Activated CD4-positive, CD25-positive, alpha-beta regulatory T cell treated with anti-CD3 and anti-CD28 coated beads, Interleukin-2, amount 50 U/mL, for 16 hours (primary cell): Measurements from ENCODE around the gene TOX3.

Source experiments
- DNase-seq: peaks from one replicate; pipeline ENCODE4 v3.0.0-alpha.2; 2020; ENCODE audit warnings: low read depth, low spot score

TOX3 gene

GRCh38 chr16:52537516-52537915, 9.4 kb downstream of the TOX3 start:
- DNase-seq, result no peak

GRCh38 chr16:52535076-52535475, 11.9 kb downstream of the TOX3 start:
- DNase-seq, result no peak

- no peak for DNase-seq
Measured at GRCh38 chr16:52533296-52533695, 13.6 kb downstream of the TOX3 start.

- DNase-seq, result no peak
Measured at GRCh38 chr16:52532384-52532783, 14.6 kb downstream of the TOX3 start.

GRCh38 chr16:52529226-52529625, 17.7 kb downstream of the TOX3 start:
- no peak for DNase-seq

GRCh38 chr16:52528393-52529065, 18.4 kb downstream of the TOX3 start:
- DNase-seq, result no peak

GRCh38 chr16:52526830-52527229, 20.1 kb downstream of the TOX3 start:
- DNase-seq, result no peak

GRCh38 chr16:52526116-52526828, 20.7 kb downstream of the TOX3 start:
- DNase-seq, result no peak

- no peak for DNase-seq
Measured at GRCh38 chr16:52521570-52521969, 25.4 kb downstream of the TOX3 start.

GRCh38 chr16:52518884-52519283, 28.1 kb downstream of the TOX3 start:
- no peak for DNase-seq

GRCh38 chr16:52515068-52515671, 31.8 kb downstream of the TOX3 start:
- no peak for DNase-seq

- no peak for DNase-seq
Measured at GRCh38 chr16:52512297-52512987, 34.5 kb downstream of the TOX3 start.

- DNase-seq, result no peak
Measured at GRCh38 chr16:52501746-52502145, 45.2 kb downstream of the TOX3 start.

- no peak for DNase-seq
Measured at GRCh38 chr16:52500963-52501362, 46.0 kb downstream of the TOX3 start.

- DNase-seq, result no peak
Measured at GRCh38 chr16:52499060-52499440, 47.9 kb downstream of the TOX3 start.

GRCh38 chr16:52498328-52499059, 48.4 kb downstream of the TOX3 start:
- no peak for DNase-seq

- DNase-seq, result no peak
Measured at GRCh38 chr16:52497067-52497816, 49.7 kb downstream of the TOX3 start.

- no peak for DNase-seq
Measured at GRCh38 chr16:52496051-52496876, 50.7 kb downstream of the TOX3 start.

- DNase-seq, result no peak
Measured at GRCh38 chr16:52494621-52495020, 52.3 kb downstream of the TOX3 start.

- no peak for DNase-seq
Measured at GRCh38 chr16:52494145-52494544, 52.8 kb downstream of the TOX3 start.
